ENCODE results near the gene GPC6.
A peak's percentile ranks its signal among the peaks of the same experiment; 100 is the strongest.

Gene GPC6

GRCh38 chr13:93539914-93540313 is 313.3 kb downstream of the GPC6 start:
- Mint-ChIP-seq H3K27me3 (no peaks in the 10 kb centered on the region), H3K27ac (no peak overlapping the region), H3K9me3 (peaks cover 0 to 8% of the 10 kb centered on the region in 2 donors), H3K4me1 (no peaks in the 10 kb centered on the region), H3K4me3 (no peak overlapping the region)
- no peak for ATAC-seq
- no peak for DNase-seq

- peaks cover 1 to 6% of the 10 kb centered on the region in 2 donors for H3K9me3 Mint-ChIP-seq
- H3K4me1 Mint-ChIP-seq, result no peaks in the 10 kb centered on the region
- DNase-seq (no peak), ATAC-seq (no peak)
- no peak overlapping the region for H3K27ac Mint-ChIP-seq
- no peaks in the 10 kb centered on the region for H3K27me3 Mint-ChIP-seq
- H3K4me3 Mint-ChIP-seq, result no peak overlapping the region
These were observed 321.3 kb downstream of the GPC6 start for GRCh38 chr13:93547886-93548285.

GRCh38 chr13:93549326-93550005 is 322.9 kb downstream of the GPC6 start:
- Mint-ChIP-seq H3K27me3 (no peaks in the 10 kb centered on the region), H3K4me3 (no peak overlapping the region), H3K27ac (peak overlapping the region in 1 of 2 donors; percentile 47), H3K4me1 (no peaks in the 10 kb centered on the region), H3K9me3 (peaks cover 0 to 6% of the 10 kb centered on the region in 2 donors)
- no peak for DNase-seq
- no peak for ATAC-seq

GRCh38 chr13:93550236-93550635 is 323.6 kb downstream of the GPC6 start:
- ATAC-seq (no peak), DNase-seq (no peak)
- no peaks in the 10 kb centered on the region for H3K27me3 Mint-ChIP-seq
- H3K4me3 Mint-ChIP-seq, result no peak overlapping the region
- no peak overlapping the region for H3K27ac Mint-ChIP-seq
- H3K9me3 Mint-ChIP-seq, result peaks cover 0 to 6% of the 10 kb centered on the region in 2 donors
- no peaks in the 10 kb centered on the region for H3K4me1 Mint-ChIP-seq

- H3K27me3 Mint-ChIP-seq, result no peaks in the 10 kb centered on the region
- H3K27ac Mint-ChIP-seq, result no peak overlapping the region
- DNase-seq (no peak), ATAC-seq (no peak)
- no peaks in the 10 kb centered on the region for H3K4me1 Mint-ChIP-seq
- H3K9me3 Mint-ChIP-seq, result peaks cover 0 to 6% of the 10 kb centered on the region in 2 donors
- H3K4me3 Mint-ChIP-seq, result no peak overlapping the region
These were observed 326.0 kb downstream of the GPC6 start for GRCh38 chr13:93552596-93552995.

GRCh38 chr13:93554514-93554913 is 327.9 kb downstream of the GPC6 start:
- no peak for DNase-seq
- Mint-ChIP-seq H3K27me3 (no peaks in the 10 kb centered on the region), H3K4me3 (no peak overlapping the region), H3K27ac (no peak overlapping the region), H3K4me1 (no peaks in the 10 kb centered on the region), H3K9me3 (peaks cover 0 to under 1% of the 10 kb centered on the region in 2 donors)
- no peak for ATAC-seq

- H3K4me1 Mint-ChIP-seq, result no peaks in the 10 kb centered on the region
- ATAC-seq, result no peak
- H3K27me3 Mint-ChIP-seq, result no peaks in the 10 kb centered on the region
- no peak overlapping the region for H3K27ac Mint-ChIP-seq
- H3K4me3 Mint-ChIP-seq, result no peak overlapping the region
- H3K9me3 Mint-ChIP-seq, result no peaks in the 10 kb centered on the region
- DNase-seq, result no peak
These were observed 332.0 kb downstream of the GPC6 start for GRCh38 chr13:93558637-93559036.

- no peaks in the 10 kb centered on the region for H3K27me3 Mint-ChIP-seq
- H3K9me3 Mint-ChIP-seq, result no peaks in the 10 kb centered on the region
- H3K4me3 Mint-ChIP-seq, result no peak overlapping the region
- ATAC-seq (no peak), DNase-seq (no peak)
- no peak overlapping the region for H3K27ac Mint-ChIP-seq
- H3K4me1 Mint-ChIP-seq, result no peaks in the 10 kb centered on the region
These were observed 333.1 kb downstream of the GPC6 start for GRCh38 chr13:93559718-93560117.

GRCh38 chr13:93561576-93562225 is 335.1 kb downstream of the GPC6 start:
- H3K4me3 Mint-ChIP-seq, result no peak overlapping the region
- ATAC-seq, result no peak
- no peaks in the 10 kb centered on the region for H3K4me1 Mint-ChIP-seq
- no peak for DNase-seq
- H3K27me3 Mint-ChIP-seq, result no peaks in the 10 kb centered on the region
- H3K9me3 Mint-ChIP-seq, result no peaks in the 10 kb centered on the region
- H3K27ac Mint-ChIP-seq, result no peak overlapping the region

GRCh38 chr13:93562676-93563075 is 336.1 kb downstream of the GPC6 start:
- no peak for DNase-seq
- ATAC-seq, result no peak
- Mint-ChIP-seq H3K27ac (no peak overlapping the region), H3K4me1 (no peaks in the 10 kb centered on the region), H3K27me3 (no peaks in the 10 kb centered on the region), H3K4me3 (no peak overlapping the region), H3K9me3 (no peaks in the 10 kb centered on the region)

- Mint-ChIP-seq H3K27me3 (peaks cover 8% of the 10 kb centered on the region), H3K27ac (no peak overlapping the region), H3K9me3 (no peaks in the 10 kb centered on the region), H3K4me1 (no peaks in the 10 kb centered on the region), H3K4me3 (no peak overlapping the region)
- ATAC-seq (no peak), DNase-seq (no peak)
These were observed 350.5 kb downstream of the GPC6 start for GRCh38 chr13:93577105-93577504.

- H3K4me3 Mint-ChIP-seq, result no peak overlapping the region
- H3K4me1 Mint-ChIP-seq, result no peaks in the 10 kb centered on the region
- no peak for ATAC-seq
- no peak overlapping the region for H3K27ac Mint-ChIP-seq
- no peaks in the 10 kb centered on the region for H3K9me3 Mint-ChIP-seq
- no peak for DNase-seq
- H3K27me3 Mint-ChIP-seq, result no peaks in the 10 kb centered on the region
These were observed 363.2 kb downstream of the GPC6 start for GRCh38 chr13:93589788-93590187.

GRCh38 chr13:93603043-93603442 is 376.4 kb downstream of the GPC6 start:
- no peak overlapping the region for H3K4me3 Mint-ChIP-seq
- no peaks in the 10 kb centered on the region for H3K27me3 Mint-ChIP-seq
- no peaks in the 10 kb centered on the region for H3K9me3 Mint-ChIP-seq
- H3K4me1 Mint-ChIP-seq, result peaks cover 5% of the 10 kb centered on the region
- H3K27ac Mint-ChIP-seq, result no peak overlapping the region
- DNase-seq, result no peak
- ATAC-seq, result no peak

GRCh38 chr13:93614776-93615175 is 388.2 kb downstream of the GPC6 start:
- no peak overlapping the region for H3K27ac Mint-ChIP-seq
- H3K4me3 Mint-ChIP-seq, result no peak overlapping the region
- ATAC-seq (no peak), DNase-seq (no peak)
- H3K27me3 Mint-ChIP-seq, result peaks cover 2% of the 10 kb centered on the region
- H3K4me1 Mint-ChIP-seq, result no peaks in the 10 kb centered on the region
- no peaks in the 10 kb centered on the region for H3K9me3 Mint-ChIP-seq

- DNase-seq (no peak), ATAC-seq (no peak)
- no peak overlapping the region for H3K27ac Mint-ChIP-seq
- H3K9me3 Mint-ChIP-seq, result no peaks in the 10 kb centered on the region
- no peaks in the 10 kb centered on the region for H3K4me1 Mint-ChIP-seq
- H3K27me3 Mint-ChIP-seq, result no peaks in the 10 kb centered on the region
- H3K4me3 Mint-ChIP-seq, result no peak overlapping the region
These were observed 393.7 kb downstream of the GPC6 start for GRCh38 chr13:93620181-93620765.

- ATAC-seq (no peak), DNase-seq (no peak)
- peak overlapping the region in 1 of 2 donors; percentile 22 for H3K27ac Mint-ChIP-seq
- H3K9me3 Mint-ChIP-seq, result no peaks in the 10 kb centered on the region
- no peaks in the 10 kb centered on the region for H3K27me3 Mint-ChIP-seq
- H3K4me3 Mint-ChIP-seq, result no peak overlapping the region
- no peaks in the 10 kb centered on the region for H3K4me1 Mint-ChIP-seq
These were observed 394.4 kb downstream of the GPC6 start for GRCh38 chr13:93621051-93621450.

All from stimulated activated naive CD8-positive, alpha-beta T cell treated with anti-CD3 and anti-CD28 coated beads, Interleukin-15, amount 100 ng/mL, for 72 hours (primary cell).